HCT116 (cell line): Measurements from ENCODE around the gene CEP70. TPM values are rescaled to one million over a fixed set of nuclear protein-coding genes. Genes with fewer than 3 reads are reported as not detected.

Experiments used
- ATAC-seq: fragments of 200-7000 bp; cut with Tn5 transposase; 2 replicates; pipeline ENCODE4 v1.9.1; 2020; ENCODE audit warnings: mild to moderate bottlenecking, moderate library complexity
- BruUV-seq: library from RNA; stranded (reverse); fragments of 400-500 nt; replicated peaks from 2 replicates; lab custom pipeline; 2021; lab: Mats Ljungman, UMichigan
- CTCF ChIA-PET: fragments of 300-600 bp; sonication (Branson Sonifier 250); formaldehyde crosslinking; loops from one replicate; lab custom pipeline; 2021; ENCODE audit warnings: antibody characterized with exemption; lab: Charles Lee
- POLR2A ChIA-PET: fragments of 300-600, 350-600 bp; sonication (Branson Sonifier 250); formaldehyde crosslinking; loops from one replicate; lab custom pipeline; 2021; ENCODE audit warnings: antibody characterized with exemption; lab: Charles Lee
- RAD21 ChIA-PET, 2 experiments: fragments of 300-600 bp; sonication (Branson Sonifier 250); formaldehyde crosslinking; loops; one replicate each; lab custom pipeline; 2023; ENCODE audit warnings: low total read pairs in 2 of 2; ENCODE audit not compliant: uncharacterized antibody in 2 of 2, unreplicated experiment in 2 of 2, low non-redundant PET in 1 of 2; lab: Charles Lee
- DNase-seq: peaks from one replicate; pipeline ENCODE4 v3.0.0-alpha.2; 2010; ENCODE audit warnings: low read depth, low spot score
- H2AFZ ChIP-seq: fragments of 200-600 bp; shearing (Covaris generic), sonication (generic); 2 replicates; pipeline ENCODE4 v1.6.1; 2017; ENCODE audit warnings: low read depth, mixed run types, mixed read lengths, antibody characterized with exemption, low read length; ENCODE audit not compliant: poor library complexity, severe bottlenecking
- H3K27ac ChIP-seq: 2 replicates; pipeline ENCODE4 v1.5.1; 2012; ENCODE audit warnings: low read depth, low read length
- H3K27me3 ChIP-seq: fragments of 200-600 bp; sonication (generic); 2 replicates; pipeline ENCODE4 v1.6.1; 2016; ENCODE audit warnings: mixed run types, low read length, mixed read lengths; ENCODE audit not compliant: insufficient read depth
- H3K36me3 ChIP-seq, 2 experiments: fragments of 200-500 bp in 1 of 2; fragments of 200-600 bp in 1 of 2; sonication (Bioruptor generic) in 1 of 2; sonication (generic) in 1 of 2; 2 replicates each; pipeline versions ENCODE4 v1.5.1 to v1.6.1; 2014 to 2016; ENCODE audit warnings: low read length in 2 of 2, inconsistent platforms in 1 of 2, mixed read lengths in 1 of 2, mixed run types in 1 of 2; ENCODE audit not compliant: insufficient read depth in 2 of 2, control insufficient read depth in 1 of 2
- H3K4me1 ChIP-seq, 2 experiments: fragments of 200-600 bp in 1 of 2; sonication (generic) in 1 of 2; 2 replicates each; pipeline versions ENCODE4 v1.5.1 to v1.6.1; 2012 to 2017; ENCODE audit warnings: low read length in 2 of 2, inconsistent platforms in 1 of 2, mild to moderate bottlenecking in 1 of 2, mixed read lengths in 1 of 2, mixed run types in 1 of 2, moderate library complexity in 1 of 2; ENCODE audit not compliant: insufficient read depth in 2 of 2, control insufficient read depth in 1 of 2
- H3K4me2 ChIP-seq: fragments of 200-600 bp; sonication (generic); 2 replicates; pipeline ENCODE4 v1.6.1; 2017; ENCODE audit warnings: mixed run types, low read length, mixed read lengths
- H3K4me3 ChIP-seq, 2 experiments: fragments of 200-600 bp in 1 of 2; sonication (generic) in 1 of 2; replicated peaks in 1 of 2; 2 replicates each; pipeline ENCODE4 v1.5.1; 2011 to 2016; ENCODE audit warnings: low read length in 2 of 2, control low read depth in 1 of 2, low read depth in 1 of 2, mild to moderate bottlenecking in 1 of 2, mixed read lengths in 1 of 2, mixed run types in 1 of 2
- H3K79me2 ChIP-seq: fragments of 200-600 bp; sonication (generic); 2 replicates; pipeline ENCODE4 v1.6.1; 2017; ENCODE audit warnings: mild to moderate bottlenecking, mixed run types, low read length, moderate library complexity, mixed read lengths; ENCODE audit not compliant: insufficient read depth
- H3K9ac ChIP-seq: fragments of 200-600 bp; sonication (generic); 2 replicates; pipeline ENCODE4 v1.6.1; 2016; ENCODE audit warnings: low read length, mixed read lengths
- H3K9me2 ChIP-seq: fragments of 200-600 bp; sonication (generic), shearing (Covaris generic); 2 replicates; pipeline ENCODE4 v1.6.1; 2017; ENCODE audit warnings: mixed run types, mild to moderate bottlenecking, moderate library complexity; ENCODE audit not compliant: insufficient read depth
- H3K9me3 ChIP-seq, 2 experiments: fragments of 200-500 bp in 1 of 2; fragments of 200-600 bp in 1 of 2; sonication (Bioruptor generic) in 1 of 2; sonication (generic) in 1 of 2; 2 replicates each; pipeline ENCODE4 v1.6.1; 2014 to 2017; ENCODE audit warnings: low read length in 2 of 2, mixed read lengths in 2 of 2, inconsistent platforms in 1 of 2, low read depth in 1 of 2, mild to moderate bottlenecking in 1 of 2, mixed run types in 1 of 2, moderate library complexity in 1 of 2; ENCODE audit not compliant: control insufficient read depth in 1 of 2, insufficient read depth in 1 of 2
- H4K20me1 ChIP-seq: fragments of 200-600 bp; sonication (generic), shearing (Covaris generic); 2 replicates; pipeline ENCODE4 v1.6.1; 2017; ENCODE audit warnings: mixed run types, mild to moderate bottlenecking, moderate library complexity; ENCODE audit not compliant: insufficient read depth
- EGR1 ChIP-seq: IDR thresholded peaks from 2 replicates; pipeline ENCODE4 v1.6.1; 2012; ENCODE audit warnings: low read depth
- ELF1 ChIP-seq: IDR thresholded peaks from 2 replicates; pipeline ENCODE4 v1.6.1; 2012; ENCODE audit warnings: low read depth, borderline replicate concordance
- EZH2 ChIP-seq: fragments of 200-600 bp; sonication (generic); IDR thresholded peaks from 2 replicates; pipeline ENCODE4 v1.6.1; 2017; ENCODE audit warnings: antibody characterized with exemption, mixed run types
- JUND ChIP-seq: IDR thresholded peaks from 2 replicates; pipeline ENCODE4 v1.6.1; 2012
- SRF ChIP-seq: IDR thresholded peaks from 2 replicates; pipeline ENCODE4 v1.6.1; 2012; ENCODE audit warnings: low read depth
- YY1 ChIP-seq: IDR thresholded peaks from 2 replicates; pipeline ENCODE4 v1.6.1; 2011; ENCODE audit warnings: low read length, low read depth, moderate library complexity, mild to moderate bottlenecking; ENCODE audit not compliant: insufficient replicate concordance; ENCODE audit errors: extremely low read depth
- ZNF274 ChIP-seq: fragments of 200-500 bp; sonication (Bioruptor generic); IDR thresholded peaks from 2 replicates; pipeline ENCODE4 v1.6.1; 2014; ENCODE audit warnings: mild to moderate bottlenecking, low read depth, low read length, inconsistent platforms
- intact Hi-C: fragments of 100-400 bp; cut with micrococcal nuclease; formaldehyde crosslinking; loops from 2 replicates; pipeline ENCODE4 v1.10.0; 2022
- total RNA-seq: library from RNA; stranded (reverse); gene quantifications from one replicate; pipeline ENCODE4 v1.2.1, GENCODE V29; 2021; ENCODE audit not compliant: unreplicated experiment

The CEP70 gene
- total RNA-seq, 1 experiment from 2014 or later: 38.7 TPM

- TF ChIP-seq EZH2: no peak
- no peak for TF ChIP-seq SRF
- TF ChIP-seq ZNF274: no peak
- no peak for TF ChIP-seq JUND
- TF ChIP-seq YY1: no peak
- TF ChIP-seq, all 23 proteins: peak for 0
- H3K79me2 ChIP-seq: no peaks in the 10 kb centered on the region
- H3K9ac ChIP-seq: no peak overlapping the region
- peaks cover 0 to 6% of the 10 kb centered on the region in 2 experiments; a peak in 1 of 4 replicates for H3K4me1 ChIP-seq
- H3K4me2 ChIP-seq: no peak overlapping the region
- H3K4me3 ChIP-seq: no peak overlapping the region
- H3K27ac ChIP-seq: no peak overlapping the region
- POLR2A ChIA-PET: no interaction called here
- CTCF ChIA-PET: no interaction called here
- RAD21 ChIA-PET: no interaction called here
- H2AFZ ChIP-seq: no peak overlapping the region
- H3K36me3 ChIP-seq: no peaks in the 10 kb centered on the region
- BruUV-seq: no TSS peak
- no peaks in the 10 kb centered on the region for H3K9me2 ChIP-seq
- H4K20me1 ChIP-seq: no peaks in the 10 kb centered on the region
- no peaks in the 10 kb centered on the region for H3K9me3 ChIP-seq
- DNase-seq (no peak), ATAC-seq (no peak)
- intact Hi-C loops: loop anchor here (10.0 kb wide), 2 partner anchors 224 to 854 kb away; no protein-coding TSS in a partner anchor
- H3K27me3 ChIP-seq: no peaks in the 10 kb centered on the region
Measured at GRCh38 chr3:138470687-138471086, 123.4 kb downstream of the CEP70 start.

- Histone ChIP-seq H2AFZ (no peak overlapping the region), H3K9ac (no peak overlapping the region), H3K36me3 (no peaks in the 10 kb centered on the region), H3K27ac (no peak overlapping the region), H3K4me3 (no peak overlapping the region), H3K4me2 (no peak overlapping the region), H4K20me1 (no peaks in the 10 kb centered on the region), H3K79me2 (no peaks in the 10 kb centered on the region), H3K4me1 (peaks cover 0 to 6% of the 10 kb centered on the region in 2 experiments; a peak in 1 of 4 replicates), H3K27me3 (no peaks in the 10 kb centered on the region), H3K9me2 (no peaks in the 10 kb centered on the region)
- ATAC-seq (no peak; the same call in 1 of the 2 replicates), DNase-seq (no peak)
- ChIA-PET RAD21 (no interaction called here), POLR2A (no interaction called here), CTCF (no interaction called here)
- BruUV-seq: no TSS peak
- intact Hi-C loops: loop anchor here (10.0 kb wide), 2 partner anchors 225 to 855 kb away; no protein-coding TSS in a partner anchor
- TF ChIP-seq JUND (no peak), EGR1 (no peak), ELF1 (no peak)
- TF ChIP-seq, all 23 proteins: peak for 0
- no peaks in the 10 kb centered on the region for H3K9me3 ChIP-seq
Measured at GRCh38 chr3:138469874-138470273, 124.2 kb downstream of the CEP70 start.
